VCaP (cell line): ENCODE data around the gene PGGT1B.

Experiments used
- H3K27ac ChIP-seq: fragments of 450-650 bp; 2 replicates; pipeline ENCODE4 v1.5.1; 2017
- TF ChIP-seq, protein P1 (sequence below): fragments of 450-650 bp; conservative IDR thresholded peaks from 2 replicates; pipeline ENCODE4 v1.5.1; 2017; ENCODE audit warnings: mild to moderate bottlenecking, moderate library complexity

Gene PGGT1B

GRCh38 chr5:115262321-115263077 lies at the start of gene PGGT1B:
PGGT1B (minus strand) TSS chr5:115262877; CDS start chr5:115262851, 26 bp downstream.
- TF ChIP-seq, protein P1, sequence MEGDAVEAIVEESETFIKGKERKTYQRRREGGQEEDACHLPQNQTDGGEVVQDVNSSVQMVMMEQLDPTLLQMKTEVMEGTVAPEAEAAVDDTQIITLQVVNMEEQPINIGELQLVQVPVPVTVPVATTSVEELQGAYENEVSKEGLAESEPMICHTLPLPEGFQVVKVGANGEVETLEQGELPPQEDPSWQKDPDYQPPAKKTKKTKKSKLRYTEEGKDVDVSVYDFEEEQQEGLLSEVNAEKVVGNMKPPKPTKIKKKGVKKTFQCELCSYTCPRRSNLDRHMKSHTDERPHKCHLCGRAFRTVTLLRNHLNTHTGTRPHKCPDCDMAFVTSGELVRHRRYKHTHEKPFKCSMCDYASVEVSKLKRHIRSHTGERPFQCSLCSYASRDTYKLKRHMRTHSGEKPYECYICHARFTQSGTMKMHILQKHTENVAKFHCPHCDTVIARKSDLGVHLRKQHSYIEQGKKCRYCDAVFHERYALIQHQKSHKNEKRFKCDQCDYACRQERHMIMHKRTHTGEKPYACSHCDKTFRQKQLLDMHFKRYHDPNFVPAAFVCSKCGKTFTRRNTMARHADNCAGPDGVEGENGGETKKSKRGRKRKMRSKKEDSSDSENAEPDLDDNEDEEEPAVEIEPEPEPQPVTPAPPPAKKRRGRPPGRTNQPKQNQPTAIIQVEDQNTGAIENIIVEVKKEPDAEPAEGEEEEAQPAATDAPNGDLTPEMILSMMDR = no peak
- peak within 1 kb of the TSS; percentile 89 for H3K27ac ChIP-seq

DNA sequence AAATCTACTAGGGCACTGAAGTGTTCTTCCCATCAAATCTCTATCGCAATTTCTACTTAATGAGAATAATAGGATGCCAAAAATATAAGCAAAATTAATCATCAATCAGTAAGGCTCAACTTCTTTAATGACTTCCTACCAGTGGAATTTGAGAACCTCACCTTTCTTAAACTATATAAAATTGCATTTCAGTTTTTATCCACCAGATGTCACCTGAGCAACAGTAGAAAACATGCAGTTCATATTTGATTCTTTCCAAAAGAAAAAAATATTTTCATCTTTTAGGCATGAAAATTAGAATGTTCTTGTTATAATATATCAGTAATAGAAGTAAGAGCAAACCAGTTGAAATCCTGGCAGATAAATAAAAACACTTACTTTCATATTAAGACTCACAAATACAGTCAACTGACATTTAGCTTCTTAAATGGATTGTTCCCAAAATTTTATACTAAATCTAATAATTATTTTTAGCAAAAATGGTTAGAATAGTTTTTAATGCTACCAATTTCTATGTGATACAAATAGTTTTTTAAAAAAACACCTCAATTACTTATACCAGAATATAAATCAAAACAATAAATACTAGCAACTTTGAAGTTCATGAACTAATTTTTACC lies 47.2 kb upstream of the PGGT1B start:
- TF ChIP-seq, protein P1 = peak; percentile 82
- H3K27ac ChIP-seq = no peak overlapping the region

GRCh38 chr5:115308815-115309214 lies 46.1 kb upstream of the PGGT1B start:
- TF ChIP-seq, protein P1 = no peak
- no peak overlapping the region for H3K27ac ChIP-seq

DNA sequence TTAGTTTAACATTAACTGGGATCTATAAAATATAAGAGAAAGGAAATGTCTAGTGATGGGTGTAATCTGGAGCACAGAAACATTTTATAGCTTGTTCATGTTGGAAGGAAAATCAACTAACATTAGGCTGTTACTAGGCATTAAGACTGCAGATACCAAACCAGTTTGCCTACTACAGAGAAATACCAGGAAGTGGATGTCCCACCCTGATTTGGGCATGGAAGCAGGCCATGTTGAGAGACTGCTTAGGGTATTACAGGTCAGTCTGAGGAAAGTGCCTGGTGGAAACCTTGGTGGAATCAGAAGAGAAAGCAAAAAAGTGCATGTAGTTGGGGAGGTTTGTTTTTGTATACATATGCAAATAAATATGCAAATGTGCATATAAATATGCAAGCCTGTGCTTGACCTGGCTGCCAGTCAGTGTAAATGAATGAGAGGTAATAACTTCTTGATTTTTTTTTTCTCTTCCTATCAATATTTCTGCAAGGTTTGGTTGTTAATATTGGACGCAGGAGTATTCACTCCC lies 43.4 kb upstream of the PGGT1B start:
- TF ChIP-seq, protein P1 = no peak
- peak overlapping the region; percentile 70 for H3K27ac ChIP-seq

DNA sequence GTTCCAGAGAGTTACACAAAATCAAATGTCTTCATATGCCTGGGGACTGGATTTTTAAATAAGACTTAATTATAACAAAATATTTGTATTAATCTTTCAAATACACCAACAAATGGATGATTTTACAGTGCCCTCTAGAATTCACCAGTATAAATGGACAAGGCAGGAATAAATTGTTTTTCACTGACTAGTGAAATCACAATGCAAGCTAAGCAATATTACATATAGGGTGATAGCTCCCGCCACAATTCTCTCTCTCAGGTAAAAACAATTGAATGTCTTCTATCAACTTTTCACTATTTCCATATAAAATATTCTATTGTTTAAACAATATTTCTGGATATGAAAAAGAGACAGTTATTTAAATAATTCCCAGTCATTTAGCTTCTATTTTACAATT lies 41.8 kb upstream of the PGGT1B start:
- H3K27ac ChIP-seq = peak overlapping the region; percentile 70; the same call in 1 of the 2 replicates
- TF ChIP-seq, protein P1 = no peak

DNA sequence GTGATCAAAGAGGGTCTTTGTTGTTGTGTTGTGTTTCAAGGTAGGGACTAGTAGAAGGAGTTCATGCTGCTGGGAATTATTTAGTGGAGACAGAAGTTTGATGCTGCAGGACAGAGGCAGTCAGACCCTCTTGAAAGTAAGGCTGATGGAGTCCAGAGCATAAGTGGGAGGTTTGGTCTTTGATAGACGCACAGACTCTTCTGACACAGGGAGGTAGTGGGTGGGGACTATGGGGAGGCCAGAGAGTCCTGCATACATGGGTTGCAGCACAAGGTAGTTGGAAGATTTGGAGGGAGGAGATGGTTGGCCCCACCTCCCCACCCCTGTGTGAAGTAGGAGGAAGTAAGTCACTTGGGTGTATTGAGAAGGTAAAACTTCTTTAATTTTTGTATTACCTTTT lies 36.1 kb upstream of the PGGT1B start:
- TF ChIP-seq, protein P1 = no peak
- no peak overlapping the region for H3K27ac ChIP-seq

DNA sequence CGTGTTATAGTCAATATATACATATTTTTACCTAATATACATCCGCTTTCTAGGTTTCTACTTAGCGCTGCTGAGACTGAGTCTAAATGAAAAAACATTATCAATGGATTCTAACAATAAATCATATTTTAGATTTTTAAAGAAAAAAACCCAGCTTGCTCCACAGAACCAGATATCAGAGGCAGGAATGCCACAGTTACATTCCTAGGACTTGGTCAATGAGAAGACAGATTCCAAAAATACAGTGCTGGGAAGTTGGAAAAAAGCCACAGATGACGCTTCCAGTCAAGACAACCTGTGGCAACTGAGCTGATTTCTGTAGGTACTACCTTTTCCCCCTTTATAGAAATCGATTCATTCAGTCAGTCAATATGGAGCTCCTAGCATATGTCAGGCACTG lies 34.4 kb upstream of the PGGT1B start:
- TF ChIP-seq, protein P1 = no peak
- H3K27ac ChIP-seq = no peak overlapping the region
